HK-2 (cell line): Measurements from ENCODE around the gene KRTAP12-4.
"Not testable (repeated sequence)": the region's sequence is repeated elsewhere in the genome, so short reads cannot be mapped to it uniquely, and the experiment has no call there.

Source experiments
- DNase-seq: peaks from one replicate; pipeline ENCODE4 v3.0.0-alpha.2; 2018; ENCODE audit not compliant: unreplicated experiment

Gene KRTAP12-4

GRCh38 chr21:44632067-44632466, 22.4 kb downstream of the KRTAP12-4 start:
- DNase-seq, result no peak

GRCh38 chr21:44630440-44630839, 24.0 kb downstream of the KRTAP12-4 start:
- DNase-seq, result no peak

- no peak for DNase-seq
These were observed 25.6 kb downstream of the KRTAP12-4 start for GRCh38 chr21:44628707-44629391.

DNA sequence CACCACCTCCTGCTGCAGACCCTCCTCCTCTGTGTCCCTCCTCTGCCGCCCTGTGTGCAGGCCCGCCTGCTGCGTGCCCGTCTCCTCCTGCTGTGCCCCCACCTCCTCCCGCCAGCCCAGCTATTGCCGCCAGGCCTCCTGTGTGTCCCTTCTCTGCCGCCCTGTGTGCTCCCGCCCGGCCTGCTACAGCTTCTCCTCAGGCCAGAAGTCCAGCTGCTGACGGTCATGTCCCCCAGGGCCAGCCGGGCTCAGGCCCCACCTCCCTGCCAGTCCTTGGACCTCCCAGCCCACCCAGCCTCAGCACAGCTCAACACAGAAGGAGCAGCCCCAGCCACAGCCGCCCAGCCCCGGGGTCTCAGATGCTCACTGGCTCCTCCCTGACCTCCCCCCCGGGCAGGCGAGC, 26.6 kb downstream of the KRTAP12-4 start:
- not testable (repeated sequence) for DNase-seq

DNA sequence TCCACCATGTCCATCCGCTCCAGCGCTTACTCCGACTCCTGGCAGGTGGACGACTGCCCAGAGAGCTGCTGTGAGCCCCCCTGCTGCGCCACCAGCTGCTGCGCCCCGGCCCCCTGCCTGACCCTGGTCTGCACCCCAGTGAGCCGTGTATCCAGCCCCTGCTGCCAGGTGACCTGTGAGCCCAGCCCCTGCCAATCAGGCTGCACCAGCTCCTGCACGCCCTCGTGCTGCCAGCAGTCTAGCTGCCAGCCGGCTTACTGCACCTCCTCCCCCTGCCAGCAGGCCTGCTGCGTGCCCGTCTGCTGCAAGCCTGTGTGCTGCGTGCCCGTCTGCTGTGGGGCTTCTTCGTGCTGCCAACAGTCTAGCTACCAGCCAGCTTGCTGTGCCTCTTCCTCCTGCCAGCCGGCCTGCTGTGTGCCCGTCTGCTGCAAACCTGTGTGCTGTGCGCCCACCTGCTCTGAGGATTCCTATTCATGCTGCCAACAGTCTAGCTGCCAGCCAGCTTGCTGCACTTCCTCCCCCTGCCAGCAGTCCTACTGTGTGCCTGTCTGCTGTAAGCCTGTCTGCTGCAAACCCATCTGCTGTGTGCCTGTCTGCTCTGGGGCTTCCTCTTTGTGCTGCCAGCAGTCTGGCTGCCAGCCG, 27.2 kb downstream of the KRTAP12-4 start:
- not testable (repeated sequence) for DNase-seq

- no peak for DNase-seq
These were observed 27.8 kb downstream of the KRTAP12-4 start, which contains the start of gene KRTAP10-9 for GRCh38 chr21:44626673-44627143. Gene KRTAP10-9 (plus strand): TSS chr21:44627093. CDS start chr21:44627172, 79 bp downstream.

GRCh38 chr21:44626262-44626661, 28.2 kb downstream of the KRTAP12-4 start:
- DNase-seq, result no peak

DNA sequence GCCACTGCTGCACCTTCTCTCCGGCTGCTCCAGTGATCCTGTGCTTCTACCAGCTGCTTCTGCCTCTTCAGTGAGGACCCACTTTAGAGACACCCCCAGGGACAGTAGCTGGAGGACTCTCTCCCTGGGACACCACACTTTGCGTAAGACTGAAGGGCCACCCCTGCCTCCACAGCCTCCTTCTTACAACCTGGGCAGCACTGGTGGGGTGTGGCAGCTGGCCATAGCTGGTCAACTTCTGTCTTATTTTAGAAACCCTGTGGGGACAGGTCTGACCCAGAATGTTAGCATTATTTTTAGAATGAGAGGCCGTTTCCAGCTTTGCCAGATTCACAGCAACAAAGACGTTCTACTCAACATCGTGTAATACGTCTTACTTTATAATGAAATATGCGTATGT, 28.7 kb downstream of the KRTAP12-4 start:
- no peak for DNase-seq

DNA sequence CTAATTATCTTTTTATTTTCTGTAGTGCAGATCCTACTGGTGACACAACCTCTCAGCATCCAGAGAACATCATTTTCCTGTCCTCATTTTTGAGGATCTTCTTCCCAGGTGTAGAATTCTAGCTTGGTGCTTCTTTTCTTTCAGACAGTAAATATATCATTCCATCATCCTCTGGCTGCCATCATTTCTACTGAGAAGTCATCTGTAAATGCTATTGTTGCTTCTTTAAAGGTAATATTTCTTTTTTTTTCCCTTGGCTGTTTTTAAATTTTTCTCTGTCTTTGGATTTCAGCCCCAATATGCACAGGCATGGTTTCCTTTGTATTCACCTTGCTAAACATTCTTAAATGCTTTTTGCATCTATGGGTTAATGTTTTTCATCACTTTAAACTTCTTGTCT, 30.9 kb downstream of the KRTAP12-4 start:
- no peak for DNase-seq

DNA sequence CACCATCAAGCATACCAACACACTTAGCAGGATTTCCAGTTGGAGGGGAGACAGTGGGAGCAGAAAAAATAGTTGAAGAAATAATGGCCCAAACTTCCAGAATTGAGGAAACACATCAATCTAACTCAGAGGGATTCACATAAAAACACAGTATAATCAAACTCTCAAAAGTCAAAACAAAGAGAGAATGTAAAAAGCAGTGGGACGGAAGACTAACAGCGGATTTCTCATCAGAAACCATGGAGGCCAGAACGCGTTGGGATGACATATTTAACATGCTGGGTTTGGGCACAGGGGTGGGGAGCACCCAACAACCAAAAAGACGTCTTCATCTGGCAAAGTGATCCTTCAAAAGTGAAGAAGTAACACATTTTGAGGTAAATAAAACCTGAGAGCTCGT, 34.6 kb downstream of the KRTAP12-4 start:
- no peak for DNase-seq

- no peak for DNase-seq
These were observed 35.5 kb downstream of the KRTAP12-4 start for GRCh38 chr21:44618909-44619308.

DNA sequence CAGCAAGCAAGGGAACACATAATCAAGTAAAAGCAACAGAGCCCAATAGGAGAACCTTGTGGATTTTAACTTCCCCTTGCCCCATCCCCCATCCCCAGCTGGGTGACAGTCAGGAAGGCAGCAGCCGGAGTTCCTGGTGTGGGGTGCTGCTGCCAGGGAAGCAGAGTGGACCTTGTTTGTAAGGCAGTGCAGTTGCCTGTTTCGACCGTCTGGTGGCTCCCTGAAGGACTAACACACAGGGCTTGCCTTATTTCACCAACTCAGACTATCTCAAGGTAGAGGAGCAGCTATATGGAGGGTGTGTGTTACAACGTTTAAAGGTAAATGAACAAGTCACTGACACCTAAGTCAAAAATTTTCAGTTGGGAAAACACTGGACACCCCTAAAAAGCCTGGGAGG, 36.0 kb downstream of the KRTAP12-4 start:
- DNase-seq, result no peak

- DNase-seq, result no peak
These were observed 37.4 kb downstream of the KRTAP12-4 start for GRCh38 chr21:44617071-44617501.

DNA sequence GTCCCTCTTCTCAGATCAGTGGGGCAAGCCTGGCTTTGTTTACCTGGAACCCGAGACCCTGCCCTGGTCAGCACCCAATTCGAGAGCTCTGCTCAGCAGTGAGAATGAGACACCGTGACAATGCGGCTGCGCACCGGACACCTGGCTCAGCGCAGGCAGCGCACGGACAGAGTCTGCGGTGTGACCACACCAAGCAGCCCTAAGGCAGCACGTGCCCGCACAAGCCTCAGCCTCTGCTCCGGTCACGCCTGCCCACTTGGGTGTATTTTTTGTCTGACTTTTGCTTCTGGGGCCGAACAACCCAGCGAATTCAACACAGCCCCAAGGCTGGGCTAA, 37.9 kb downstream of the KRTAP12-4 start:
- DNase-seq, result no peak

- no peak for DNase-seq
These were observed 38.4 kb downstream of the KRTAP12-4 start for GRCh38 chr21:44615911-44616590.

GRCh38 chr21:44615466-44615865, 39.0 kb downstream of the KRTAP12-4 start:
- DNase-seq, result no peak

DNA sequence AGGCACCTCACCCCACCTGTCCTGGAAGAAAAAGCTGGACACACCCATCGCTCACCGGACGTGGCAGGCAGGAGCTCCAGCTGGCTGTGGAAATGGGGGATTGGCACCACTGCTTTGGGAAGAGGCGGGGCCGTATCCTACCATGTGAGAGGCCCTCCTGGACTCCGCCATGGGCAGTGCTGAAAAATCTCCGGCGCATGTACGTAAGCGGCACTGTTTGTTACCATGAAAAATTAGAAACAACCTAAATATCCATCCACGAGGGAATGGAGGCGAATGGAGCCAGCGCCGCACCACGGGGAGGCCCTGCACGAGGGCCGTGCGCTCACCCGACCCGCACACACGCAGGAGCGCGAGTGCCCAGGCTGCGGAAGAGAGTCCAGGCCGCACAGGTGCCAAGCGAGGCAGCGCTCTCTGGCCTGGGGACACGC, 39.5 kb downstream of the KRTAP12-4 start:
- no peak for DNase-seq

DNA sequence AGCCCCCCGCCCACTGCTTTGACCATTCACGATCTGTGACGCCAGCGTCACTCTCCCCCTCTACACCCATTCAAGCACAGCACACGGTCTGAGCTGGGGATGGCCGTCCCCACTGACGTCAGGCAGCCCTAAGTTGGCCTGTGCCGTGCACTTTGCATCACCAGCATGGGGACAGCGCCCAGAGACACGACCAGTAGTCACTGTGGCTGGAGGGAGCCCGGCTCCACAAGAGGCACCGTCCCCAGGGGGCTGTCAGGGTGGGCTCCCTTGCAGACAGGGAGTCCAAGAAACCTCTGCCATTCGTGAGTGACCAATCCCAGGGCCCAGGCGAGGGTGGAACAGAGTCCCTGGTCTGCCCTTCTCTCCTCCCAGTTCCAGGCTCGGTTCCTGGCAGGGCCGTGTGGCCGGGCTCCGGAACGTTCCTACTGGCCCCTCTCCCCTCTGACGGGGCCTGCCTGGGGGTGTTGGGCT, 40.3 kb downstream of the KRTAP12-4 start:
- no peak for DNase-seq

- no peak for DNase-seq
These were observed 40.9 kb downstream of the KRTAP12-4 start for GRCh38 chr21:44613386-44614155.

DNA sequence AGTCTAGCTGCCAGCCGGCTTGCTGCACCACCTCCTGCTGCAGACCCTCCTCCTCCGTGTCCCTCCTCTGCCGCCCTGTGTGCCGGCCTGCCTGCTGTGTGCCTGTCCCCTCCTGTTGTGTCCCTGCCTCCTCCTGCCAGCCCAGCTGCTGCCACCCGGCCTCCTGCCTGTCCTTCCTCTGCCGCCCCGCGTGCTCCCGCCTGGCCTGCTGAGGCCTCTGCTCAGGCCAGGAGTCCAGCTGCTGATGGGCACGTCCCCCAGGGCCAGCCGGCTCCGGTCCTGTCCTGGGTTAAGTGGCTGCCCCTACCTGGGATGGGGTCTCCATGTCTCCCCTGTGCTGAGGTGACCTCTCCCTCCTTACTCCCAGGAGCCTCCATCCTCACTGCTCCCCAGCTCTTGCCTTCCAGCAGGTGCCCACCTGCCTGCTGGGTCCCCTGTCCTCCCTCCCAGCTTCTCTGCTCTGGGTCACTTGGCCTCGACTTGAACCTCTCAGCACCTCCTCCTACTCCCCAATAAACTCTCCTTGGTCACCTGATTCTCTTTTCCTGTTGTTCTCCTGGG, 41.7 kb downstream of the KRTAP12-4 start:
- DNase-seq, result no peak

- DNase-seq, result no peak
These were observed 42.4 kb downstream of the KRTAP12-4 start, which contains the start of gene KRTAP10-8 for GRCh38 chr21:44612029-44612486. Gene KRTAP10-8 (plus strand): TSS chr21:44612079. CDS start chr21:44612101, 22 bp downstream.
